ENCODE measurements around the gene GFM1. TPM values are rescaled to one million over a fixed set of nuclear protein-coding genes. Genes with fewer than 3 reads are reported as not detected.

Gene GFM1
- total and polyA plus RNA-seq, 2 of the 13 experiments (the other 11 are each of a cell fraction or from before 2014, with no cell fraction given): 10.5 to 59.0 TPM

GRCh38 chr3:158725348-158726011, 81.2 kb downstream of the GFM1 start (continued):
- TF ChIP-seq MXD3 (CRISPR knock-in tag; IDR thresholded peaks at IDR 0.05): no peak
- TF ChIP-seq RFX1 (IDR thresholded peaks at IDR 0.05): no peak
- no peak for TF ChIP-seq ZNF720 (CRISPR knock-in tag; IDR thresholded peaks at IDR 0.05)
- TF ChIP-seq SMAD1 (CRISPR knock-in tag; IDR thresholded peaks at IDR 0.05; ENCODE audit: borderline replicate concordance, low read depth): no peak
- peak; percentile 35; the same call in 1 of the 2 replicates for TF ChIP-seq SALL1 (CRISPR knock-in tag; IDR thresholded peaks at IDR 0.05)
- TF ChIP-seq BRD4 (CRISPR knock-in tag; IDR thresholded peaks at IDR 0.05): no peak
- TF ChIP-seq HES4 (CRISPR knock-in tag; IDR thresholded peaks at IDR 0.05; ENCODE audit: borderline replicate concordance): no peak
- no peak for TF ChIP-seq ATF3 (CRISPR knock-in tag; IDR thresholded peaks at IDR 0.05)
- TF ChIP-seq ZNF740 (CRISPR knock-in tag; IDR thresholded peaks at IDR 0.05): no peak
- no peak for TF ChIP-seq ELF1 (CRISPR knock-in tag; IDR thresholded peaks at IDR 0.05)
- 0 out of 2 replicates have a peak, but pooled peaks have one; percentile 11 for TF ChIP-seq PAXIP1 (CRISPR knock-in tag; conservative IDR thresholded peaks at IDR 0.05)
- TF ChIP-seq TOPORS (CRISPR knock-in tag; IDR thresholded peaks at IDR 0.05): no peak
- TF ChIP-seq TBX2 (CRISPR knock-in tag; IDR thresholded peaks at IDR 0.05; ENCODE audit: borderline replicate concordance): no peak
- TF ChIP-seq ZIK1 (CRISPR knock-in tag; IDR thresholded peaks at IDR 0.05; ENCODE audit: borderline replicate concordance, low read depth): no peak
- no peak for TF ChIP-seq HMGXB3 (CRISPR knock-in tag; IDR thresholded peaks at IDR 0.05; ENCODE audit: borderline replicate concordance)
- TF ChIP-seq ZBTB26 (CRISPR knock-in tag; IDR thresholded peaks at IDR 0.05; ENCODE audit: borderline replicate concordance): no peak
- TF ChIP-seq EP300 (IDR thresholded peaks at IDR 0.05; ENCODE audit: low read depth in 2 of 2, low read length in 2 of 2): no peak
- TF ChIP-seq EP300 (CRISPR knock-in tag; IDR thresholded peaks at IDR 0.05; ENCODE audit: borderline replicate concordance): no peak
- TF ChIP-seq GLI4 (CRISPR knock-in tag; IDR thresholded peaks at IDR 0.05; ENCODE audit: borderline replicate concordance): no peak
